PC-3 (cell line): Measurements from ENCODE around the gene TNNT2. TPM values are rescaled to one million over a fixed set of nuclear protein-coding genes. Genes with fewer than 3 reads are reported as not detected.

Source experiments
- ATAC-seq: fragments of 200-7000 bp; cut with Tn5 transposase; 2 replicates; pipeline ENCODE4 v1.9.1; 2020; ENCODE audit warnings: mild to moderate bottlenecking, moderate library complexity
- BruUV-seq: library from RNA; stranded (reverse); fragments of 400-500 nt; replicated peaks from 2 replicates; lab custom pipeline; 2021; lab: Mats Ljungman, UMichigan
- CTCF ChIA-PET: fragments of 300-600 bp; sonication (Branson Sonifier 250); formaldehyde crosslinking; loops from one replicate; lab custom pipeline; 2022; ENCODE audit warnings: antibody characterized with exemption; lab: Charles Lee
- POLR2A ChIA-PET: fragments of 300-600 bp; sonication (Branson Sonifier 250); formaldehyde crosslinking; loops from one replicate; lab custom pipeline; 2022; ENCODE audit warnings: antibody characterized with exemption; ENCODE audit not compliant: unreplicated experiment; lab: Charles Lee
- DNase-seq: peaks from one replicate; pipeline ENCODE4 v3.0.0-alpha.2; 2015
- H2AFZ ChIP-seq: fragments of 300-600 bp; sonication (generic); 2 replicates; pipeline ENCODE4 v1.6.0; 2016; ENCODE audit warnings: antibody characterized with exemption, low read length
- H3F3A ChIP-seq: fragments of 300-600 bp; sonication (generic); one replicate; pipeline ENCODE4 v1.6.0; 2017; ENCODE audit warnings: antibody characterized with exemption, low read length, control low read depth, mild to moderate bottlenecking; ENCODE audit not compliant: unreplicated experiment
- H3K27ac ChIP-seq: fragments of 300-600 bp; sonication (generic); 2 replicates; pipeline ENCODE4 v1.5.1; 2016; ENCODE audit warnings: mild to moderate bottlenecking, low read length
- H3K27me3 ChIP-seq: fragments of 300-600 bp; sonication (generic); 2 replicates; pipeline ENCODE4 v1.6.1; 2016; ENCODE audit warnings: low read length, mixed read lengths
- H3K36me3 ChIP-seq: fragments of 300-600 bp; sonication (generic); 2 replicates; pipeline ENCODE4 v1.6.1; 2016; ENCODE audit warnings: low read depth, mixed run types, low read length, mixed read lengths
- H3K4me1 ChIP-seq: fragments of 300-600 bp; sonication (generic); 2 replicates; pipeline ENCODE4 v1.5.1; 2016; ENCODE audit warnings: low read length; ENCODE audit not compliant: insufficient read depth
- H3K4me2 ChIP-seq: fragments of 300-600 bp; sonication (generic); 2 replicates; pipeline ENCODE4 v1.6.0; 2016; ENCODE audit warnings: low read length
- H3K4me3 ChIP-seq: fragments of 300-600 bp; sonication (generic); 2 replicates; pipeline ENCODE4 v1.5.1; 2016; ENCODE audit warnings: mild to moderate bottlenecking, low read length, mixed read lengths
- H3K79me2 ChIP-seq: fragments of 300-600 bp; sonication (generic); 2 replicates; pipeline ENCODE4 v1.6.1; 2017; ENCODE audit warnings: low read length, mixed read lengths
- H3K9ac ChIP-seq: fragments of 300-600 bp; sonication (generic); 2 replicates; pipeline ENCODE4 v1.6.0; 2016; ENCODE audit warnings: mild to moderate bottlenecking, low read length
- H3K9me2 ChIP-seq: fragments of 300-600 bp; sonication (generic); replicated peaks from 2 replicates; pipeline ENCODE4 v1.6.1; 2016; ENCODE audit warnings: mixed run types, low read length, mixed read lengths
- H3K9me3 ChIP-seq: fragments of 300-600 bp; sonication (generic); 2 replicates; pipeline ENCODE4 v1.6.1; 2016; ENCODE audit warnings: low read length, mixed read lengths
- H4K20me1 ChIP-seq: fragments of 300-600 bp; sonication (generic); 2 replicates; pipeline ENCODE4 v1.6.1; 2016; ENCODE audit warnings: low read length, mixed read lengths
- EZH2 ChIP-seq: fragments of 300-600 bp; sonication (generic); IDR thresholded peaks from one replicate; pipeline ENCODE4 v1.6.1; 2017; ENCODE audit warnings: antibody characterized with exemption, mild to moderate bottlenecking, low read length; ENCODE audit not compliant: unreplicated experiment
- EZH2phosphoT487 ChIP-seq: fragments of 300-600 bp; sonication (generic); IDR thresholded peaks from 2 replicates; pipeline ENCODE4 v1.6.1; 2018; ENCODE audit warnings: mild to moderate bottlenecking, antibody characterized with exemption, low read length, borderline replicate concordance
- intact Hi-C: fragments of 100-400 bp; cut with micrococcal nuclease; formaldehyde crosslinking; loops from 2 replicates; pipeline ENCODE4 v1.9.0; 2023
- total RNA-seq: library from RNA; depleted of rRNA; stranded (reverse); fragments of >200 nt; gene quantifications from 2 replicates; pipeline ENCODE4 v1.2.3, GENCODE V29; 2014
- TF ChIP-seq, protein P1 (sequence below): fragments of 300-600 bp; sonication (generic); conservative IDR thresholded peaks from 2 replicates; pipeline ENCODE4 v1.5.1; 2017; ENCODE audit warnings: antibody characterized with exemption, low read depth, mild to moderate bottlenecking, low read length

The TNNT2 gene
- total RNA-seq, 1 experiment from 2014 or later, result 1.1 TPM

DNA sequence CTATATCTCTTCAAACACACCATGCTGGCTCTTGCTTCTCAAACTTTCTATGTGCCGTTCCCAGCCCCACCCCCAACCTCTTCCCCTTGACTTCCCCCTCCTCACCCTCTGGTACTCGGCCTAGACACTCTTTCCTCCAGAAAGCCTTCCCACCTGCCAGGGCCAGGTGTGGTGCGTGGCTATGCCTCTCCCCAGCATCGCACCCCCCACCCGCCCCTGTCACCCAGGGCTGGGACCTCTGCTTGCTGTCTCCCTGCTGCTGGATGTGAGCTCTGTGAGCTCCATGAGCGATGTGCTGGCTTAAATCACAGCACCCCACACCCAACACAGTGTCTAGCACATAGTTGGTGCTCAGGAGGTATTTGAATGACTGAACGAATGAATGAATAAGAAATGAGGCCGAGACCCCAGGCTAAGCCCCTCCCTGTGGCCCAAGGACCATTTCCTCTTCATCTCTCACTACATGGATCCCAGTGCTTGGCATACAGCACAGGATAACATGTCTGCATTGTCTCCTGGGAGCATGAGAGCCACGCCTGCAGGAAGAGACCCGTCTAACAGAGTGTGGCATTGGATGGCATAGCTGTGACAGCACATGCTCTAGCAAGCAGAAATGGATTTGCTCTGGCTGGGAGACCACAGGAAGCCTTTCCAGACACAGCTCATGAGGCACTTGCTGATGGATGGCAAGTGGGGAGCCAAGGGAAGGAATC lies 19.7 kb downstream of the TNNT2 start:
- H3K4me2 ChIP-seq, result no peak overlapping the region
- H3K4me1 ChIP-seq, result peaks cover 7% of the 10 kb centered on the region; the same call in 1 of the 2 replicates
- BruUV-seq, result no TSS peak
- no peak overlapping the region for H2AFZ ChIP-seq
- H3K9me2 ChIP-seq, result no peaks in the 10 kb centered on the region
- no peaks in the 10 kb centered on the region for H3F3A ChIP-seq
- H3K27ac ChIP-seq, result no peak overlapping the region
- TF ChIP-seq, protein P1, sequence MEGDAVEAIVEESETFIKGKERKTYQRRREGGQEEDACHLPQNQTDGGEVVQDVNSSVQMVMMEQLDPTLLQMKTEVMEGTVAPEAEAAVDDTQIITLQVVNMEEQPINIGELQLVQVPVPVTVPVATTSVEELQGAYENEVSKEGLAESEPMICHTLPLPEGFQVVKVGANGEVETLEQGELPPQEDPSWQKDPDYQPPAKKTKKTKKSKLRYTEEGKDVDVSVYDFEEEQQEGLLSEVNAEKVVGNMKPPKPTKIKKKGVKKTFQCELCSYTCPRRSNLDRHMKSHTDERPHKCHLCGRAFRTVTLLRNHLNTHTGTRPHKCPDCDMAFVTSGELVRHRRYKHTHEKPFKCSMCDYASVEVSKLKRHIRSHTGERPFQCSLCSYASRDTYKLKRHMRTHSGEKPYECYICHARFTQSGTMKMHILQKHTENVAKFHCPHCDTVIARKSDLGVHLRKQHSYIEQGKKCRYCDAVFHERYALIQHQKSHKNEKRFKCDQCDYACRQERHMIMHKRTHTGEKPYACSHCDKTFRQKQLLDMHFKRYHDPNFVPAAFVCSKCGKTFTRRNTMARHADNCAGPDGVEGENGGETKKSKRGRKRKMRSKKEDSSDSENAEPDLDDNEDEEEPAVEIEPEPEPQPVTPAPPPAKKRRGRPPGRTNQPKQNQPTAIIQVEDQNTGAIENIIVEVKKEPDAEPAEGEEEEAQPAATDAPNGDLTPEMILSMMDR, result no peak
- TF ChIP-seq EZH2phosphoT487 (no peak), EZH2 (no peak)
- H4K20me1 ChIP-seq, result no peaks in the 10 kb centered on the region
- ATAC-seq (no peak), DNase-seq (no peak)
- ChIA-PET POLR2A (no interaction called here), CTCF (interaction anchor here (2.2 kb wide), 1 partner anchor 11 kb away, joined by 5 read pairs; no protein-coding TSS in a partner anchor)
- H3K9me3 ChIP-seq, result no peaks in the 10 kb centered on the region
- no peak overlapping the region for H3K4me3 ChIP-seq
- no peak overlapping the region for H3K9ac ChIP-seq
- H3K79me2 ChIP-seq, result no peaks in the 10 kb centered on the region
- H3K27me3 ChIP-seq, result no peaks in the 10 kb centered on the region
- intact Hi-C loops, result no loop called here
- no peaks in the 10 kb centered on the region for H3K36me3 ChIP-seq

DNA sequence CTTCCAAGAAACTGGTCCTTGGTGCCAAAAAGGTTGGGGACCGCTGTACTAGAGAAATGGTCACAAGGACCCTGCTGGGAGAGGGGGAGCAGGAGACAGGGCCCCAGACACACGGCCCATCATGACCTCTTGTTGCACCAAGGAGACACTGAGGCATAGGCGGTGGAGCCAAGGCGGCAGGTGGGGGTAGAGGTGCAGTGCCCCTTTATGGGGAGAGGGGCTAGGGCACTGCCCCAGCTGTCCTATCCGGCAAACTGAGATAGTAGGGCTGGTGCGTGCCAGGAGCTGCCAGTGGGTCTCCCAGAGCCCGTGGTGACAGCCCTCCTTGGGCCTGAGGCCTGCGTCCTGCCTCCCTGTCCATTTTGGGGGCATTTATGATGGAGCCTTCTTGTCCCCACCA lies 20.3 kb downstream of the TNNT2 start:
- ATAC-seq (no peak), DNase-seq (no peak)
- Histone ChIP-seq H3K4me2 (no peak overlapping the region), H2AFZ (no peak overlapping the region), H3K9me3 (no peaks in the 10 kb centered on the region), H3K9ac (no peak overlapping the region), H3K9me2 (no peaks in the 10 kb centered on the region), H3K4me3 (no peak overlapping the region), H4K20me1 (no peaks in the 10 kb centered on the region), H3K4me1 (peaks cover 7% of the 10 kb centered on the region; the same call in 1 of the 2 replicates), H3K36me3 (no peaks in the 10 kb centered on the region), H3K27ac (no peak overlapping the region), H3F3A (no peaks in the 10 kb centered on the region), H3K27me3 (no peaks in the 10 kb centered on the region), H3K79me2 (no peaks in the 10 kb centered on the region)
- no TSS peak for BruUV-seq
- intact Hi-C loops, result no loop called here
- ChIA-PET CTCF (interaction anchor here (2.2 kb wide), 1 partner anchor 10 kb away, joined by 5 read pairs; no protein-coding TSS in a partner anchor), POLR2A (no interaction called here)
- TF ChIP-seq EZH2phosphoT487 (no peak), EZH2 (no peak)
- TF ChIP-seq, protein P1, result no peak

DNA sequence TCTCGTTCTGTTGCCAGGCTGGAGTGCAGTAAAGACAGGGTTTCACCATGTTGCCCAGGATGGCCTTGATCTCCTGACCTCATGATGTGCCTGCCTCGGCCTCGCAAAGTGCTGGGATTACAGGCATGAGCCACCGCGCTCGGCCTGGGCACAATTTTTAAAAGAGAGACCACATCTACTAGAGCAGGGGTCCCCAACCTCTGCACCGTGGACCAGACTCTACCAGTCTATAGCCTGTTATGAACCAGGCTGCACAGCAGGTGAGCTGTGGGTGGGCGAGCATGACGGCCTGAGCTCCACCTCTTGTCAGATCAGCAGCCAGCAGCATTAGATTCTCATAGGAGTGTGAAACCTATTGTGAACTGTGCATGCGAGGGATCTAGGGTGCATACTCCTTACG lies 20.8 kb downstream of the TNNT2 start:
- Histone ChIP-seq H2AFZ (no peak overlapping the region), H3K36me3 (no peaks in the 10 kb centered on the region), H3K9me2 (no peaks in the 10 kb centered on the region), H3K4me3 (no peak overlapping the region), H3K9me3 (no peaks in the 10 kb centered on the region), H4K20me1 (no peaks in the 10 kb centered on the region), H3K9ac (no peak overlapping the region), H3K27ac (no peak overlapping the region), H3K4me1 (peaks cover 7% of the 10 kb centered on the region; the same call in 1 of the 2 replicates), H3K79me2 (no peaks in the 10 kb centered on the region), H3K27me3 (no peaks in the 10 kb centered on the region), H3K4me2 (no peak overlapping the region), H3F3A (no peaks in the 10 kb centered on the region)
- POLR2A ChIA-PET, result no interaction called here
- ATAC-seq (no peak), DNase-seq (no peak)
- TF ChIP-seq, protein P1, result no peak
- TF ChIP-seq EZH2phosphoT487, result no peak
- no peak for TF ChIP-seq EZH2
- intact Hi-C loops, result no loop called here
- CTCF ChIA-PET, result interaction anchor here (1.1 kb wide), 1 partner anchor 49 kb away, joined by 3 read pairs; no protein-coding TSS in a partner anchor
- no TSS peak for BruUV-seq
